Right lobe of liver (tissue), 6 donors: Measurements from ENCODE around the gene ATP13A1. TPM values are rescaled to one million over a fixed set of nuclear protein-coding genes. Genes with fewer than 3 reads are reported as not detected.

Experiments
- ATAC-seq, 4 donors: fragments of 200-7000 bp; cut with Tn5 transposase; one replicate each; pipeline ENCODE4 v1.9.1; 2020; ENCODE audit warnings: mild to moderate bottlenecking in 4 of 4, moderate library complexity in 4 of 4
- DNase-seq, 3 donors: peaks; one replicate each; pipeline ENCODE4 v3.0.0-alpha.2; 2020
- H3K27ac ChIP-seq, 3 donors: fragments of 200-600 bp; one replicate each; pipeline ENCODE4 v1.8.0; 2022
- H3K27me3 ChIP-seq, 2 donors: fragments of 200-600 bp; one replicate each; pipeline ENCODE4 v1.8.0; 2022
- H3K36me3 ChIP-seq, 4 donors: fragments of 200-600 bp; sonication (generic) in 1 of 4; one replicate each; pipeline versions ENCODE4 v1.5.1 to v1.8.0; 2017 to 2022; ENCODE audit warnings: control low read depth in 1 of 4
- H3K4me1 ChIP-seq, 4 donors: fragments of 200-600 bp; sonication (generic) in 1 of 4; one replicate each; pipeline versions ENCODE4 v1.5.1 to v1.8.0; 2017 to 2022; ENCODE audit warnings: control low read depth in 1 of 4
- H3K4me3 ChIP-seq, 3 donors: fragments of 200-600 bp; one replicate each; pipeline ENCODE4 v1.8.0; 2022
- H3K9me3 ChIP-seq, 4 donors: fragments of 200-600 bp; sonication (generic) in 1 of 4; one replicate each; pipeline versions ENCODE4 v1.5.1 to v1.8.0; 2017 to 2022; ENCODE audit warnings: control low read depth in 1 of 4
- CTCF ChIP-seq, 4 donors: fragments of 200-600 bp in 3 of 4; fragments of 450-650 bp in 1 of 4; IDR thresholded peaks; one replicate each; pipeline versions ENCODE4 v1.5.1 to v1.8.0; 2016 to 2022; ENCODE audit warnings: antibody characterized with exemption in 4 of 4, mild to moderate bottlenecking in 2 of 4
- POLR2A ChIP-seq: fragments of 450-650 bp; IDR thresholded peaks from one replicate; pipeline ENCODE4 v1.6.1; 2017; ENCODE audit warnings: antibody characterized with exemption, mild to moderate bottlenecking
- WGBS: methylation state at CpG from one replicate; pipeline ENCODE4 v1.1.6; 2018; ENCODE audit warnings: low coverage, low lambda C conversion rate; ENCODE audit not compliant: insufficient coverage; ENCODE audit errors: missing lambda C conversion rate; 5-methylcytosine and 5-hydroxymethylcytosine counted together
- intact Hi-C, 2 donors: fragments of 100-400 bp; cut with DNase I; formaldehyde crosslinking; loops; one replicate each; pipeline versions ENCODE4 v1.11.2 to v1.14.1; 2022
- total RNA-seq, 6 experiments: library from RNA; depleted of rRNA in 2 of 6; stranded (reverse); fragments of >200 nt in 2 of 6; fragmentation: NEBNext Ultra II Directional in 3 of 6; extraction: Animal tissue kit (Norgen Biotek cat#: 25700) in 3 of 6; gene quantifications; one replicate each; pipeline versions ENCODE4 v1.1.0 to v1.2.4, GENCODE V29; 2016 to 2023
- donor health status: DM: no; HTN: yes; CAD: no.
- donor health status: DM: no; HTN: no; CAD: no.
- donor health status: DM: no; HTN: no; CAD: no.
- donor health status: DM: no; HTN: yes; CAD: no.
- donor health status: DM: no; HTN: yes; CAD: no.

ATP13A1 gene
- total RNA-seq, 6 experiments from 2014 or later, result 26.3 to 159 (median 28.0) TPM

DNA sequence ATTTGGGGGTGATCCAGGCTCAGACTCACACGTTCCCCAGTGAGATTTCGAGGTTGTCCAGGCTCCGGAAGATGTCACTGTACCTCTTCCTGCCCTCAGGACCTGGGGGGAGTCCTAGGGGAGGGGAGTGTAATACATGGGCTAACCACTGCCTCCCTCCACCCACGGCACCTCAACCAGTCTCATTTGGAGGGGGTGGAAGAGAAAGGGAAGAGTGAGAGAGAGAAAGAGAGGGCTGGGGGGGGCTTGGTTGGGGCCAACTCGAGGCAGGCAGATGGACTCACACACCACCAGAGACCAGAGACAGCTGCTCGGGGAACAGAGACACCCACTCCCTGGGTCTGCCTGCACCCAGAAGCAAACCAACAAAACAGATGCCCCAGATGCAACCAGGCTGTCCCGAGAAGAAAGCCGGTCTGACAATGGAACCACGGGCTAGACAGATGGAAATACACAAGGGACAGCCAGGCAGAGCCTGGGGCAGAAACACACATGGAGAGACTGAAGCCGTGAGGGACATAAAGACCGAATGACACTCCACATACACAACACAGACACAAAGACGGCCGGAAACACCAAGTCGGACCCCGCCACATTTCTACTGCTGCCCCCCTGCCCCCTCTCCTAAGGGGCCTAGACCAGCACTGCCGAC lies 20.8 kb downstream of the ATP13A1 start:
- peak in 2 of 4 donors; percentile 6 to 12 for ATAC-seq

GRCh38 chr19:19637523-19638251 lies 25.8 kb downstream of the ATP13A1 start:
- DNase-seq, result no peak
- Histone ChIP-seq H3K4me1 (no peaks in the 10 kb centered on the region), H3K27ac (no peak overlapping the region), H3K27me3 (no peaks in the 10 kb centered on the region), H3K4me3 (no peak overlapping the region), H3K9me3 (no peaks in the 10 kb centered on the region), H3K36me3 (peaks cover 0 to 5% (median 0%) of the 10 kb centered on the region in 4 donors)
- peak in 2 of 4 donors; percentile 7 to 15 for ATAC-seq
- intact Hi-C loops, result no loop called here
- no peak for TF ChIP-seq CTCF (IDR thresholded peaks at IDR 0.05)
- TF ChIP-seq POLR2A, result no peak
- WGBS, result 73% methylated on average over 19 of the region's 53 CpGs

More for the DNA sequence above, 20.8 kb downstream of the ATP13A1 start:
- no peak for TF ChIP-seq CTCF (IDR thresholded peaks at IDR 0.05)
- no peak for TF ChIP-seq POLR2A
- no peaks in the 10 kb centered on the region for H3K27me3 ChIP-seq
- intact Hi-C loops, result no loop called here
- no peak for DNase-seq
- H3K27ac ChIP-seq, result peak overlapping the region; percentile 67 to 74 (median 68)
- H3K36me3 ChIP-seq, result peaks cover 0 to 28% (median 10%) of the 10 kb centered on the region in 4 donors
- 17% methylated on average over 11 of the region's 16 CpGs for WGBS
- peak overlapping the region; percentile 64 to 83 (median 66) for H3K4me3 ChIP-seq
- no peaks in the 10 kb centered on the region for H3K9me3 ChIP-seq
- H3K4me1 ChIP-seq, result no peaks in the 10 kb centered on the region

DNA sequence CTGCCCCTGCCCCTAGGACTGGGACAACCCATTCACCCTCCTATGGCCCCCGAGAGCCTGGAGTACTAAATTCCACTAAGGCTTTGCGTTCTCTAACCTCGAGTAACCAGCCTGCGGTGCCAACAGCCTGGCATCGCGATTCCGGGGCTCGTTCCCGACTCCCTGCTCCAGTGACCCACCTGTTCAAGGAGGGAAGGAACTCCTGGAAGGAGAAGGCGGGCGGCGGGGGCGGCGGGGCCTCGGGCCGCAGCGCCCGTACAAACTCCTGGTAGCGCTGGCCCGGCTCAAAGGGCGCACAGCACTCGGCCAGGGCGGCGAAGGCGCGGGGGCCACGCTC lies 26.3 kb downstream of the ATP13A1 start:
- intact Hi-C loops, result no loop called here
- 100% methylated on average over 1 of the region's 27 CpGs for WGBS
- no peak for DNase-seq

DNA sequence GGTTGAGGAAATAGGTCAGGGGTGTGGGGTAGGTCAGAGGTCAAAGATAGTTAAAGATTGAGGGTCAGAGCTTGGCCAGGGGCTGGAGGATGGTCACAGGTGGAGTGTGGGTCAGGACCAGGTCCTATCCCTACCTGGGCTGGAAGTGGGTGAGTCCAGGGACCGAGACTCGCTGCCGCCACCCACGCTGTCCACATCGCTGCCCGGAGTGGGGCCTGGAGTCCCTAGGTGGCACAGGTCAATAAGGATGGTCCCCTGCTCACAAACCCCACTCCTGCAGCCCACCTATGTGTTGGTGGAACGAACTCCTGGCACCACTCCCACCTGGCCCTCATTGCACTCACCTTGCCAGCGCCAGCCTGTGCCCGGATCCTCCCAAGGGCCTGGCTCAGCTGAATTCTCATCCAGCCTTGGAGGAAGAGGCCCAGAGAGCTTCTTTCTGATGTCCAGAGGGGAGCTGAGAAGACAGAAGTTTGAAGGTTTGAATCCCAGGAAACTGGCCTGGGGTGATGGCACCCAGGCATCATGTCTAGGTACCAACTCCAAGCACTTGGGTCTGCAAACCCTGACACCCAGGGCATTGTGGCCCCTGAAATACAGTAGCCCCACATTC lies 26.8 kb downstream of the ATP13A1 start:
- DNase-seq, result no peak
- Histone ChIP-seq H3K27ac (no peak overlapping the region), H3K4me1 (no peaks in the 10 kb centered on the region), H3K4me3 (no peak overlapping the region), H3K36me3 (peaks cover 0 to 5% (median 0%) of the 10 kb centered on the region in 4 donors), H3K27me3 (no peaks in the 10 kb centered on the region), H3K9me3 (no peaks in the 10 kb centered on the region)
- intact Hi-C loops, result no loop called here
- WGBS, result no CpG with 5 or more reads among the region's 9 CpGs
- TF ChIP-seq POLR2A, result no peak
- TF ChIP-seq CTCF (IDR thresholded peaks at IDR 0.05), result no peak
- ATAC-seq, result peak in 1 of 4 donors; percentile 20

More for the DNA sequence above, 26.3 kb downstream of the ATP13A1 start:
- Histone ChIP-seq H3K4me3 (no peak overlapping the region), H3K27me3 (no peaks in the 10 kb centered on the region), H3K9me3 (no peaks in the 10 kb centered on the region), H3K36me3 (peaks cover 0 to 5% (median 0%) of the 10 kb centered on the region in 4 donors), H3K4me1 (no peaks in the 10 kb centered on the region), H3K27ac (no peak overlapping the region)
- TF ChIP-seq POLR2A (no peak), CTCF (IDR thresholded peaks at IDR 0.05) (no peak)
- no peak for ATAC-seq
